ENCODE data around the gene ERCC1.

GRCh38 chr19:45442408-45442777 is 18.7 kb upstream of the ERCC1 start:
- no peak for TF ChIP-seq POLR2A (IDR thresholded peaks at IDR 0.05)
- no peak for TF ChIP-seq CTCF (IDR thresholded peaks at IDR 0.05)

All from stomach (tissue), 4 donors.